GM19193 (cell line): ENCODE data around the gene LARP4.

Experiments
- POLR2A ChIP-seq: IDR thresholded peaks from 4 replicates; pipeline ENCODE4 v1.6.1; 2011; ENCODE audit not compliant: insufficient read depth, insufficient read length; ENCODE audit errors: extremely low read depth

LARP4 gene

DNA sequence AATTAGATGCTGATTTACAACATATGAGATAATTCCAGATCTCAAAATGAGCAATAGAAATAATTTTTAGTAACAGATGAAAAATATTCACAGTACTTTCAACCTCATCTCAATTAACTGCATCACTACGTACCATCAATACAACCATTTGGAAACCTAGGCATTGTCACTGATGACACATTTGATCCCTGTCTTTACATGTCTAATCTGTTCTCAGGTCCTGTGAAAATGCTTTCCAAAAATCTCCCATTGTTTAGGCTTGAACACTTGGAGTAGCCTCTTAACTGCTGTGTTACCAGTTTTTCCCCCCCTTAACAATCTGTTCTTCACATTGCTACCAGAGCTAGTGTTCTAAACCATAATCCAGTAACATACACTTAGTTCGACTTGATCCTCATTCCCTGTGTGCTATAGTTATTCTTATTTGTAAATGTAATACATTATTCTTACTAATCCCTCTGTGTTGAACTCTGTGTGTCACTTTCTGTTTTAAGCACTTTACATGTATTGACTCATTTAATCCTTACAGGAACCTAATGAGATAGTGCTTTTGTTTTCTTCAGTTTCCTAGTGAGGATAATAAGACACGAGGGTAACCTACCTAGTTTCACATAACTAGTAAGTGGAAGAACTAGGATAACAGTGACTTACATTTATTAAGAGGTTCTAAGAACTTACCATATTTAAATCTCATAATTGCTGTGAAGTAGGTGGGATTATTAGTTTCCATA lies 41.7 kb downstream of the LARP4 start:
- no peak for TF ChIP-seq POLR2A

DNA sequence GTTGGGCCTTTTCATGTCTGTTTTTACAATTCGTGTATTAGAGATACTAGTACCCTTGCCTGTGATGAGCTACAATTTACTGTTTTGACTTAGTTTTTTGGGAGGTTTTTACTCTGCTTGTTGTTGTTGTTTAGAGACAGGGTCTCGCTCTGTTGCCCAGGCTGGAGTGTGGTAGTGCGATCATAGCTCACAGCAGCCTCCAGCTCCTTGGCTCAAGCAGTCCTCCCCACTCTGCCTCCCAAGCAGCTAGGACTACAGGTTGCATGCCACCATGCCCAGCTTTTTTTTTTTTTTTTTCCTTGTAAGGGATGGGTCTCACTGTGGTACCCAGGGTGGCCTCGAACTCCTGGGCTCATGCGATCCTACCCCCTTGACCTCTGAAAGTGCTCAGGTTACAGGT lies 52.1 kb downstream of the LARP4 start:
- TF ChIP-seq POLR2A, result no peak

DNA sequence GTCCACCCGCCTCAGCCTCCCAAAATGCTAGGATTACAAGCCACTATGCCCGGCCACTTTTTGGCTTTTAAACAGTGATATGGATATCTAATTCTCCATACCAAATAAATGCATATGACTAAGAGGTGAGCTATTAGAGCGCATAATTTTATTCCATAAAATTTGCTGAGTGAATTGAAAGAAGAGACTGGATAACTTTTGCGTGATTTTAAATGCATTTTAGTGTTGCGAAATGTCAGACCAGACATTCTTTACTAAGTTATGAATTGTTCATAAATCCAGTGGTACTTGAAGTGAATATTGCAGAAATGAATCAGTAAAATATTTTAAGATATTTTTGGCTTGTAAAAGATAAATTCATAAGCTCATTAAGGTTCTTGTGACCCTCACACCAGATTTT lies 53.2 kb downstream of the LARP4 start:
- no peak for TF ChIP-seq POLR2A

DNA sequence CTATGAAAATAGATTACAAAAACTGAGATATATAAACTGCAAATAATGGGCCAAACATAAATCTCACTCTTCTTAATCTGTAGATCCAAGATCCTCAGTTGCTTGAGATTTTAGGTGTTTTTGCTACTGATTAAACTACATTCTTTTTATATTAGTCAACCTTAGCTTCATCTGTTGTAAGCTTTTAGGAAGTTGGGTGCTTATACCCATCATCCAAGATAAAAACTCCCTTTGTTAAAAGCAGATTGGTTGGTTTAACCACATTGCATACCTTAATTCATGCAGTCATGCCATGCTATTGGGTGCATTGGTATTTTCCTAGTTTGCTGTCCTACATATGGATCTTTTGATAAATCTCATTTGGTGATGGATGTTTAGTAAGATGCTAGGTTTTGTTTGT lies 57.9 kb downstream of the LARP4 start:
- TF ChIP-seq POLR2A, result no peak

DNA sequence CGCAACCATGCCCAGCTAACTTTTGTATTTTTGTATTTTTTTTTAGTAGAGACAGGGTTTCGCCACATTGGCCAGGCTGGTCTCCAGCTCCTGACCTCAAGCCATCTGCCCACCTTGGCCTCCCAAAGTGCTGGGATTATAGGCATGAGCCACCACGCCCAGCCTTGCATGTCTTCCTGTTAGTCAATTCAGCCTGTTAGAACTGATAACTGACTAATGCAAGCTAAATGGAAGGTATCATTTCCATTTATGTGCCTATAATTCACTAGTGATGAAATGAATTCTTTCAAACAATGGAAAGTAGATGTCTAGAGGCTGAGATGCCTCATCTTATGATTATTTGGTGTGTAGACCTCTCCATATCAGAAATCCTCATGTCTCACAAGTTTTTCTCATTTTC lies 66.8 kb downstream of the LARP4 start:
- no peak for TF ChIP-seq POLR2A

DNA sequence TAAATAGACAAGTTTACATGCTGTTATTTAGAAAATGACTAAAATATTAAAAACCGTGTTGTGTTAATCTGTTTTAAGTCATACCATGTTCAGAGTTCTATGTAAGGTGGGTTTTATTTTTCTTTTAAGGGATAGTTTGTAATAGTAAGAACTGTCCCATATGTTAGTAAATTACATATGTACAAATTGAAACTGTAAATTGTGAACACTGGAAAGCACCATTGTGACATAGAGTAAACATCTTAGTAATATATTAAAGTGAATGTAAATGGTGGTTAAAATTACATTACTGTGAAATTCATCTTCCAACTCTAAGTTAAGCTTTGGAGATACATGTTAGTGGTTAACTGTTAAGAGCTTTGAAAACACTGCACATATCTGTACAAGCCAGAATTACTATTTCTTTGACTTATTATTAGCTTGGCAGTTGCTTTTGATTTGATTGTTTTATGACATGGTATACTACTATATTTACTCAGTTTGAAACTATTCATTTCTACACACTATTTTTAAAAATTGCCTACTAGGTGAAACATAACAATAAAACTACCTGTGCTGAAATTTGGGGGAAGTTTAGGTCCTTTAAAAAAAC lies 76.7 kb downstream of the LARP4 start:
- TF ChIP-seq POLR2A, result no peak

DNA sequence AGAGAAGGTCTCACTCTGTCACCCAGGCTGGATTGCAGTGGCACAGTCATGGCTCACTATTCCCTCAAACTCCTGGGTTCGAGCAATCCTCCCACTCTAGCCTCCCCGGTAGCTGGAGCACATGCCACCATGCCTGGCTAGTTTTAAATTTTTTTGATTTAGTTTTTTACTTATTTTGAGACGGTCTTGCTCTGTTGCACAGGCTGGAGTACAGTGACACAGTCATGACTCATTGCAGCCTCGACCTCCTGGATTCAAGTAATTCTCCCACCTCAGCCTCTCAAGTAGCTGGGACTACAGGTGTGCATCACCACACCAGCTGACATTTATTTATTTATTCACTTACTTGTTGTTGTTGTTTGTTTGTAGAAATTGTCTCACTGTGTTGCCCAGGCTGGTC lies 81.9 kb downstream of the LARP4 start:
- no peak for TF ChIP-seq POLR2A

DNA sequence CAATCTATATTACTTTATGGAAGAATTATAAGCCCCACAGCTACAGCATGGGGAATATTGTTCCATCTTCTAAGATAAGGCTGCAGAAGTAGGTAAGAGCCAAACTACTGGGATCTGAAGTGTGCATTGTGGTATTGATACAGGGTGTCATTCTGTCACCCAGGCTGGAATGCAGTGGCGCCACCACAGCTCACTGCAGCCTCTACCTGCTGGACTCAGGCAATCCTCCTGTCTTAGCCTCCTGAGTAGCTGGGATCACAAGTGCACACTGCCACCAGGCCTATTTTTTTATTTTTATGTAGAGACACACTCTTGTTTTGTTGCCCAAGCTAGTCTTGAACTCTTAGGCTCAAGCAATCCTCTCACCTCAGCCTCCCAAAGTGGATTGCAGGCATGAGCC lies 82.8 kb downstream of the LARP4 start:
- TF ChIP-seq POLR2A, result no peak

DNA sequence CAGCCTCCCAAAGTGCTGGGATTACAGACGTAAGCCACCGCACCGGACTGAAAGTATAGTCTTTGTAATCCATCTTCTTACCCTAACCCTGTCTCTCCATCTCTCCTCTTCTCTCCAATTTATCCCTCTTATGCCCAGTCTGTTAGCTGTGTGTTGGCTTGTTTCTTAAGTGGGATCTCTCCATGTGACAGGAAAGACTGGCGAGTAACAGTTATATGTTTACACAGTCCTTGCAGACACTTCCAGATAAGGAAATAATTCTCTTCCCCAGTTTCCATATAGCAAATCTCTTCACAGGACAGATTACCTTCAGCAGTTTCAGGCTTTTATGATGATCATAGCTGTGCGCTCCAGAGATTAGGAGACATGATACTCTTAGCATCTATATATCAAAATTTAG lies 88.1 kb downstream of the LARP4 start:
- no peak for TF ChIP-seq POLR2A

DNA sequence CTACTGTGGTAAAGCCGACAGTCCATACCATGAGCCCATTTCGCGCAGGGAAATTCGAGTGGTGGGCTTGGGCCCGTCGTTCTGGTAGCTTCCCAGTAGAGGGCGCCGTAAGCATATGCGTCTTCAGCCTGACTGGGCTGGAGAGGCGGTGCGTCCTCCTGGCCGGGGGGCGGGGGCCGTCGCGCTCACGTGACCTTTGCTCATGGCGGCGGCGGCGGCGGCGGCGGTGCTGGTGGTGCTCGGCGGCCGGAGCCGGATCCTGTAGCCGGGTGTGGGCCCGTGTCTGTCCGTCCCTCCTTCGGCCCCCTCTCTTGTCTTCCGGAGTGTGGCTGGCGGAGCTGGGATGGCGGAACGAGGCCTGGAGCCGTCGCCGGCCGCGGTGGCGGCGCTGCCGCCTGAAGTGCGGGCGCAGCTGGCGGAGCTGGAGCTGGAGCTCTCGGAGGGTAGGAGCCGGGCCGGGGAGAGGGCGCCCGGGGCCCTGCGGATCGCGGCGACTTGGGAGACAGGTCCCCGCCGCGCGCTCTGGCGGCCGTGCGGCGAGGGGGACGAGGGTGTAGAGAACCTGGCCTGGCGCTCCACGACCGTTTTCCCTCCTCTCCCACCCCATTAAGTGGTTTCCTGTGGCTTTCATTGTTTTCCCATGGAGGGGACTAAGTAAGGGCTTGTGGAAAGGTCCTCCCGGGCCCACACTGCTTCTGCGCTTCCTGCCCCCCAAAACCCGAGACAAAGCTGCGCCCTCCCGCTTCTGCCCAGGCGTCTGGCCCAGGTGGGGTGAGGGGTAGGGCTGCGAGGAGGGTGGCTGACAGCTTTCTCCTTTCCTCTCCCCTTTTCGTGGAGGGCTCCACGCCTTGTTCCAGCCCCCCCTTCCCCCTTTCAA lies 104.4 kb downstream of the LARP4 start, which contains the start of gene DIP2B:
TSS of gene DIP2B (plus strand) at position 188 of the 877 bp plus-strand sequence. CDS start at position 344, 156 bp downstream.
- TF ChIP-seq POLR2A, result peak; percentile 79

DNA sequence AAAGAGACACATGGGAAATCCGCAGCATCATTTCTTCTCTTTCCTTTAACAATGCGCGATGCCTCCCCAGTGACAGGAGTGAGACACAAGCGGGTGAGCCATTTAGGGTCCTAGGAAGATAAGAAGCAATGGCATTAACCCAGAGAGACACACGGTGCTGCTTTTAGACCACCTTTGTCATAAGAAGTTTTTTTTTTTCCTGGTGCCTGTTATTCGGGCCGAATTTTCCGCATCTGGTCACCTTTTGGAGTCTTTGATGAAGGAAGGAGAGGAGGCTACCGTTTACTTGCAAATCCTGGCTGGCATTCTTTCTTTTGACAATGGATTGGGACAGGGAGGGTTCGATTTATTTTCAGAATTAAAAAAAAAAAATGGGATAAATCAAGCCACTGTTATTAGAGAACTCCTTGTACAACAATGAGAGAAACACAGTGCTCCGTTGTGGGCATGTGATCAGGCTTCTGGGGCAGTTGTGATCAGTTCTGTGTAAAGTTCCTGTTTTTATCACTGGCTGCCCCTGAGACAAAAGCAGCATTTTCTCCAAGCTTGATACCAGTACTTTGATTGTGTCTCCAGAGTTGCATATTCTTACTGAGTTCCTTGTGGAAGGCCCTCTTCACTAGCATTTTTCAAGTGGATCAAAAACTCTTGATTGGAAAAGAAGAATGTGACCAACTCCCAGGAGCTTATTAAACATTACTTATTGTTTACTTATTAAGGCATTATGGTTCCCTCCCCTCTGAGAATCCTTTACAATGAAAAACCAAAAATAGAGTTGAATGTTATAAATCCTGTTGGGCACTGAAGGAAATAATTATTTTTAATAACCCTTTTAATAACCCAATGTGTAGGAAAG lies 105.2 kb downstream of the LARP4 start:
- no peak for TF ChIP-seq POLR2A

DNA sequence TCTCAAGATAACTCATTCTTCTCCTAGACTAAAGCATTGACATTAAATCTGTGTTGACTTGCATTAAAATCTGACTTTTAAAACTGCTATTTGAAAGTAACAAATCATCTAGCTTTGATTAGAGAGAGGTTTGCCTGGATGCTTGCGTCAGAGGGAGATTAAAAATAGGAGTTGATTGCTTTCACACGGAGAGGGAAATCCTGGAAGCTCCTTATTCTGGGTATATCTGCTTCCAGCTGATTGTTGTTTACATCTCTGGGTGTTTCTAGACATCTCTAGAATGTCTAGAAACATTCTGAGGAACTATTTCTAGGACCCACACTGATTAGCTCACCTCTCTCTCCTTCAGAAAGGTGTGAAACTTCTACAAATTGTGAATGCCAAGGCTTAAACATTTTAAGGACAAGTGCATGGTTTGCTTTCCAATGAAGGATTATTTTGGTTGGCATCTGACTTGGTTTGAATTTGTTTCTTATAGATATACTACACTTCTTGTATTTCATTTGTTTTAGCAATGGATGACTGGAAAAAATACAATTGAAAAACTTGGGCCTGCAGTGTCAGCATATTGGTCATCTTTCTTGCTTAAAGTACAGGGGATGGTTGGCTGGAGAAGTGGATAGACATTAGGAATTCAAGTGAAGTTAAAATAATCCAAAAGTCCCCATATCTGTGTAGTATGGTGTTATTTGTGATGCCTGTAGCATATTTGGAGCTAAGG lies 106.2 kb downstream of the LARP4 start:
- TF ChIP-seq POLR2A, result no peak

DNA sequence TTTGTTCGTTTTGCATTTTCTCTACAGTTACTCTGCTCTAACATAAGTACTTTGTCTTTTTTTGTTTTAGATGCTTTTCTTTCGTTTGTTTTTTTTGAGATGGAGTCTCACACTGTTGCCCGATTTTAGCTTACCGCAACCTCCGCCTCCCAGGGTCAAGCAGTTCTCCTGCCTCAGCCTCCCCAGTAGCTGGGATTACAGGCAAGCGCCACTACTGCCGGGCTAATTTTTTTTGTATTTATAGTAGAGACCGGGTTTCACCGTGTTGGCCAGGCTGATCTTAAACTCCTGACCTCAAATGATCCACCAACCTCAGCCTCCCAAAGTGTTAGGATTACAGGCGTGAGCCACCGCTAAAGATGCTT lies 106.8 kb downstream of the LARP4 start:
- no peak for TF ChIP-seq POLR2A

DNA sequence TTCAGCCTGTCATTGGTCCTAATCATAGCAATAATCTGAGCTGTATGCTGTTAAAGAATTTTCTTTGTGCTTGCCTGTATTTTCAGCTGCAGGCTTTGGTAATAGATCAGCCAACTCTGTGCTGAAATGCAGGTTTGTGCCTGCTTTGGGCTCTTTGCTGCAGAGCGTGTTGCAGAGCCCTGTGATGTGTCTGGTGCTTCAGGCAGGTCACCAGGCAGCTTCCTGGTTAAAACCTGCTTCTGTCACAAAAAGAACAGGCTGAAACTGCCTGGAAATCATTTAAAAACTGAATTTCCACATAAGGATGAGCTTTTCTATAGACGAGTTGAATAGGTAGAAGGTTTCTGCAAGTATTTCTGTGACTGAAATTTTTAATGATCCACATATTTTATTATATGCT lies 107.2 kb downstream of the LARP4 start:
- no peak for TF ChIP-seq POLR2A
